Measurements from ENCODE around the gene ATP2A1.
"Not testable (repeated sequence)": the region's sequence is repeated elsewhere in the genome, so short reads cannot be mapped to it uniquely, and the experiment has no call there.

ATP2A1 gene

DNA sequence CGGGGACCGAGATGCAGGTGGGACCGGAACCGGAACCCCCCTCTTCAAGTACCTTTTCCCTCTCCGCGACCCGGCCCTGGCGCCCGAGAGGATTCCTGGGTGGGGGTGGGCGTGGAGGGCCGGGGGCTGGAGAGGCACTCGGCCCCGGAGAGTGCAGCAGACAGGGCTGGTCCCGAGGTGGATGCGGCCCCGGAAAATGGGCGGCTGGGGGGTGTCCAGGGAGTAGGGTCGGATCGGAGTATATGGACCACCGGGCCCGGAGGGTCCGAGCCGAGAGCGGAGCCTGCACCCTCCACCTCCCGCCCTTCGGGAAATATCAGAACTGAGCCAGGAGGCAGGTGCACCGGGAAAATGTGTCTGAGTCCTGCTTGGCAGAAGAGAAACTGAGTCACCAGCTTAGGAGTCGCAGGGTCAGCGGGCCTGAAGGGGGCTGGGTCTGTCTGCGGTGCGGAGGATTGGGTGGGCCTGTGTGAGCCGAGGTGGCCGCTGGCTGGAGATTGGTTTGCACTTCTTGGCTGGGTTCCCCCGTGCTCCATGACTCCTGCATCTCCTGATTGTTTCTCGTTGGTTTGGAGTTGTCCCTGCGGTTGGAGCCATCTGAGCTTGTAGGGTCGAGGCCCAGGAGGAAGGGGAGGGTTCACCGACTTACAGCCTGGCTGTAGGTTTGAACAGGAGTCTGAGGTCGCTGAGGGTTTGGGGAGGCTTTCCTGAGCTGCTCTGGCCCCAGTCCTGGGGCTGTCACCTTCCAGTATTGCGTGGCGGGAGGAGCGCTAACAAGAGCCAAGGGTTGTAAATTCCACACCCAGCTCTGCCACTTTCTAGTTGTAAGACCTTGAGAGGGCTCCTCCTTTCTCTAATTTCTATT lies 14.1 kb upstream of the ATP2A1 start:
- no peak for FAIRE-seq

DNA sequence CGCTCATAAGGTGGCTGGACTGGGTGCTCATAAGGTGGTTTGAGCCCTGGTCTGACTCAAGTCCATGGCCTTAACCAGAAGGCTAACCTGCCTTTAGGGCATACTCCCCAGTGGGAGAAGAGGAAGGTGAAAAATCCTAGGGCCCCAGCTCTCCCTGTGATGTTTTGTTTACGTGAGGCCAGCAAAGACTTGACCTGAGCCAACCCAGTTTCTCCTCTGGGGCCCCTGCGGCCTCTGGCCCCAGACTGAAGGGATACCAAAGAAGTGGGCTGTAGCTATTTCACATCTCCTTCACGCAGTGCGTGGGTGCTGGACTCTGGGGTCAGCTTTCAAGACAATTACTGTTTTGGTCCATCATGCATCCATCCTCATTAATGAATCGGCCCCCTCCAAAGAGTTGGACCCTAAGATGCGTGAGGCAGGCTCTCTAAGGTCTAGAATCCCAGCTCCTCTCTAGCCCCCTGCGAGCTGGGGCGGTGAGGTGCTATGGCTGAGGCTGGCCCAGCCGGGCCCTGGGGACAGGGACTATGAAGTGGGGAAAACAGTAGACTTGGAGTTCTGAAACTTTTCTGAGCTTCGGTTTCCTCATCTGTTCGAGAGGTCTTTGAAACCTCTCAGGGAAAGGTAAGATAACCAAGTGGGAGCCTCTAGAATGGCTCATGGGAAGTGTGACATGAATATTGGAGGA lies 13.1 kb upstream of the ATP2A1 start:
- FAIRE-seq = no peak

DNA sequence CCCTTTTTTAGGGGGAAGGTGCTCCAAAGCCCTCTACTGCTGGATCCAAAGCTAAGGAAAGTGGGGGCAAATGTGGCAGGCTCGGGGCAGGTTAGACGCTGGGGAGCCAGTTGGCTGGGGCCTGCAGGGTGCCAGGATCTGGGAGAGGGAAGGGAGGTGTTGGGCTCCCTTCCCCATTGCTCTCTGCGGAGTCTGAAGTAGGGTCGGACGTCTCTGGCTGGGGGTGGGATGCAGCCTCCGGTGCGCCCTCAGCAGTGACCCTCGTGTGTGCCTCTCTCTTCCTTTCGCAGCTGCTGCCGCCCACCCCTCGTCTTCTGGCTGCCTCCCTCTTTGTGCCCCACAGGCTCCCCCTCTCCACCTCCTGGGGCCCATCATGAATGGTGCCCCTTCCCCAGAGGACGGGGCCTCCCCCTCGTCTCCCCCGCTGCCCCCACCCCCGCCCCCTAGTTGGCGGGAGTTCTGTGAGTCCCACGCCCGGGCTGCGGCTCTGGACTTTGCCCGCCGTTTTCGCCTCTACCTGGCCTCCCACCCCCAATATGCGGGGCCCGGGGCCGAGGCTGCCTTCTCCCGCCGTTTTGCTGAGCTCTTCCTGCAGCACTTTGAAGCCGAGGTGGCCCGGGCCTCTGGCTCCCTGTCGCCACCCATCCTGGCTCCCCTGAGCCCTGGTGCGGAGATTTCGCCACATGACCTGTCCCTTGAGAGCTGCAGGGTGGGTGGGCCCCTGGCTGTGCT lies 12.4 kb upstream of the ATP2A1 start:
- no peak for FAIRE-seq

DNA sequence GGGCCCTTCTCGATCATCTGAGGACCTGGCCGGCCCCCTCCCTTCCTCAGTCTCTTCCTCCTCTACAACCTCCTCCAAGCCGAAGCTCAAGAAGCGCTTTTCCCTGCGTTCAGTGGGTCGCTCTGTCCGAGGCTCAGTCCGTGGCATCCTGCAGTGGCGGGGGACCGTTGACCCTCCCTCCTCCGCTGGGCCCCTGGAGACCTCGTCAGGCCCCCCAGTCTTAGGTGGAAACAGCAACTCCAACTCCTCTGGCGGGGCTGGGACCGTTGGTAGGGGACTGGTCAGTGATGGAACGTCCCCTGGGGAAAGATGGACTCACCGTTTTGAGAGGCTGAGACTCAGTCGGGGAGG lies 11.9 kb upstream of the ATP2A1 start:
- FAIRE-seq = no peak

DNA sequence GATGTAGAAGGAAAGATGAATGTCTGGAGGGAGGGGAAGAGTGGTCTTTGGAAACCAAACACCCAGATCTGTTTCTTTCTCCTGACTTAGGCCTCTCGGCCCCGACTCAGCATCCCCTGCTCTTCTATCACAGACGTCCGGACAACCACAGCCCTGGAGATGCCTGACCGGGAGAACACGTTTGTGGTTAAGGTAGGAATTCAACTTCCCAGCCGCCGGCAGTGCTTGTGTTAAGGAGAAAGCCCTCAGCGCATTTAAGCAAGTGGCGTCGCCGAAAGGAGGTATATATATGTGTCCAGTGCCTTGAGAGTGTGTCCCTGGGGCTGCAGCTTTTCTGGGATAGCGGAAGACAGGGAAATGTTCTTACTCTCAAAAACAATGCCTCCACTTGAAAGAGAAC lies 11.0 kb upstream of the ATP2A1 start:
- FAIRE-seq = no peak

DNA sequence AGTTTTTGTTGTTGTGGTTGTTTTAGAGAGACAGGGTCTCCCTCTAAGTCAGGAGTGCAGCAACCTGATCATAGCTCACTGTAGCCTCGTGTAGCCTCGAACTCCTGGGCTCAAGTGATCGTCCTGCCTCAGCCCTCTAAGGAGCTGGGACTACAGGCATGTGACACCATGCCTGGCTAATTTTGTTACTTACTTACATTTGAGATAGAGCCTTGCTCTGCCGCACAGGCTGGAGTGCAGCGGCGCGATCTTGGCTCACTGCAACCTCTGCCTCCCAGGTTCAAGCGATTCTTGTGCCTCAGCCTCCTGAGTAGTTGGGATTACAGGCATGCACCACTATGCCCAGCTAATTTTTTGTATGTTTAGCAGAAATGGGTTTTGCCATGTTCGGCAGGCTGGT lies 10.6 kb upstream of the ATP2A1 start:
- FAIRE-seq = not testable (repeated sequence)

DNA sequence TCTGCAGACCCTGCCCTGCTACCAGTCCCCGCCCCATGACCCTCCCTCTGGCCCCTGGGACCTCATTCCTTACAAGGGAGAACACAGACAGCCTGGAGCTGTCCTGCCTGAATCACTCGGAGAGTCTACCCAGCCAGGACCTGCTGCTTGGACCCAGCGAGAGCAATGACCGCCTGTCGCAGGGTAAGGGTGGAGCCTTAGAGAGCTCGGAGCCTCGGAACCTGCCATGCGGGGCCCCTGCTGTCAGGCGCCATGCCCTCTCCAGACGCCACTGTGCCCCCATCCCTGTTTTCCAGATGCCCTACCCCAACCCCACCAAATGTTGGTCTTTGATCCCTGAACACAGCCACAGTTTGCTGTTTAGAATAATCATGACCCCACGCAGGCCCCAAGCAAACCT lies 9.1 kb upstream of the ATP2A1 start:
- no peak for FAIRE-seq

DNA sequence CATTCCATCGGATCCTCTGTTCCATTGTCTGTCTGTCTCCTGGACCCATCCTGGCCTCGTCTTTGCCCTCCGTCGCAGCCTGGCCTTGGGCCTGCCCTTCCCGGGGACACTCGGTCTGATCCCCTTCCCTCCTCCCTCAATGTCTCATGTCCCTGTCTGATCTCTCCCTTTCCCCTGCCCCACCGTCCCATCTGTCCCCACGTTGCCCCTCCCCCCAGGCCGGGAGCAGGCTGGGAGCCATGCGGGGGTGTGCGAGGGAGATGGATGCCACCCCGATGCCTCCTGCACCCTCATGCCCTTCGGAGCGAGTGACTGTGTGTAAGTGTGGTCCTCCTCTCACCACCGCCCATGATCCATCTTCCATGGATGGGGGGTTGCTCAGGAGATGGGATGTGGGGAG lies 5.3 kb upstream of the ATP2A1 start:
- no peak for FAIRE-seq

DNA sequence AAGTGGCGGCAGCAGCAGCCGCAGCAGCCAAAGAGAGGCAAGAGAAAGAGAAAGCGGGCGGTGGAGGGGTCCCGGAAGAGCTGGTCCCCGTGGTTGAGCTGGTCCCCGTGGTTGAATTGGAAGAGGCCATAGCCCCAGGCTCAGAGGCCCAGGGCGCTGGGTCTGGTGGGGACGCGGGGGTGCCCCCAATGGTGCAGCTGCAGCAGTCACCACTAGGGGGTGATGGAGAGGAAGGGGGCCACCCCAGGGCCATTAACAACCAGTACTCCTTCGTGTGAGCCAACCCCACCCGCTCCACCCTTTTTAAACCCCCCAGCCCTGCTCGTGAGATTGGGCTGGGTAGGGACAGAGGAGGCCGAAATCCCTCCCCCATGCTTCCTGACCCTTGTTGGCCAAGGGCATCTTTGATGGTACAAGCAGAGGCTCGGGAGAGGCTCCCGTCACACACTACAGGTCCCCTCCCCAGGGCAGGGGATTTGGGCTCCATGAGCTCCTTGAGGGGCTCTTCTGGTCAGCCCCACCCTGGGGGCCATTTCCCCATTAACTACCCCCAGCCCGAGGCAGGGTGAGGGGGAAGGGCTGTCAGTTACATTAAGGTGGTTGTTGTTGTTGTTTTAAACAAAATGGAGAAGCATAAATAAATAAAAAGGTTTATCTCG lies 4.6 kb upstream of the ATP2A1 start:
- FAIRE-seq = no peak

DNA sequence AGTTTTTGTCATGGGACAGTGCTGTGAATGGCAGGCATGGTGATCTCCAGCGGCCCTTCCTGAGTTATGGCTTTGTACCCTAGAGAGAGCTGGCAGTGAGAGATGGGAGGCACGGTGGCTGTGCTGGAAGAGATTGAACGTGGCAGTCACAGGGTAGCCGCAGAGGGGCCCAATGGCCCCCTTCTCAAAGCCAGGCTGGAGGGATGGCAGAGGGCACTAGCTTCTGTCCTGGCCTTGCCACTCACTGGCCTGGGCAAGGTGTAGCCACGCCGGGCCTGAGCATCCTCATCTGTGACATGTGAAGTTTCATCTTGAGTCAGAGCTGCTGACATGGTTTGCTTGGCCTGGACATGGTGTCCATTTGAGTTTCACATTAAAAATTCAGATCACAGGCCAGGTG lies 3.9 kb upstream of the ATP2A1 start:
- FAIRE-seq = no peak

DNA sequence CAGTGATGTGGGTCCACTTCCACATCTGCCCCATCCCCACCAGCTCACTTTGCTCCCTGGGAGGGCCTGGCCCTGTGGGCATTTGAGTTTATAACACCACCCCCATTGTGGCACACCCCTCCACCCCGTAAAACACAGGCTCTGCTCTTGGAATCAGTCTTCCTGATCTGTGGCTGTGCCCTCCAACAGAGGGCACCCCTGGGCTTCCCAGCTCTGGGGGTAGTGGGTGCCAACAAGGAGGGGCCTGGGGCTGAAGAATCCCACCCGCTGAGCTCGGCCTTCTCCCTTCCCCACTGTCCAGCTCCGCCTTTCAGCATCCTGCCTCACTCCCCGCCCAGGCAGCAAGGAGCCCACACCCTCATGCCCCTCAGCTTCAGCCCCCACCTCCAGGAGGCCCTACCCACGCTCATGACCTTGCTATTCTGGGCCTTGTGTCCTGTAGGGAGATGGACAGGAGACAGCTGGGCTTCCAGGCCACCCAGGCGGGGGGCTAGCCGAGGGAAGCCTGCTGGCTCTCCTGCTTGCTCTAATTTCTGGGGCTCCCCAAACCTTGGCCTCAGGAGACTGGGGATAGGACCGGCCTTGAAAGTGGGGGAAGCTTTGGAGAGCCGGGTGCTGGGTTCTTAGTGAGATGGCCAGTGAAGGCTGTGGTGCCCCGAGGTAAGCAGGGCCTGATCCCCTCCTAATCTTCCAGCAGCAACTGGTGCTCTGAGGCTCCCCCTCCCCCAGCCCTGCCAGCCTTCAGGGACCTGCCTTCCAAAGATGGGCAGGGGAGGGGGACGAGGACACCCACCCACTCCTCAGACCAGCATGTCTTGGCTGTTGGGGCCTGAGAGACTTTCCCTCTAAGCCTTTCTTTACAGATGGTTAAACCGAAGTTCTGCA lies 2.9 kb upstream of the ATP2A1 start:
- FAIRE-seq = no peak

DNA sequence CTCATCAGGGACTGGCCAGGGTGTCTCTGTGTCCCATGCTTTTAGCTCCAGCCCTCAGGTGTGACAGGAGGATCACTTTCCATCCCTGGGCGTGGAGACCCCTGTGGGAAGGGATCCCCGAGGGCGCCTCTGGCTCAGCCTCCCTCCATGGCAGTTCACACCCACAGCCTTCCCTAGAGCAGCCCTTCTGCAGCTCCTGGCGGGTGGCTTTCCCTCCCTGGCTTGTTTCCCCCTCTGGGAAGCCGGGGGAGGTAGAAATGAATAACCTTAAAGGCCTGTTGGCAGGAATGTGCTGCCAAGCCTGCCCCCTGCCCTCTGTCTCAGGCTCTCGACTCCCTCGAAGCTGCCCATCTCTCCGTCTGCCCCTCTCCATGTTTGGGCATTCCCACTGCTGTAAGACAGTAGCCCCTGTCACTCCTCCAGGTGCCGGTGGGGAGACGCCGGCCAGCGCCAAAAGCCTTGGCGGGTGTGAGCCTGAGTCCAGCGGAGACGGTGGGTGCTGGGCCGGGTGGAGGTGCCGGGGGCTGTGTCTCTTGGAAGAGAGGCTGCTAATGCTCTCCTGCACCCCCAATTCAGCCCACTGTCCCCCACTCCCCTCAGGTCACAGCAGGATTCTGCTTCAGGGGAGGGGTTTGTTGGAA lies 2.1 kb upstream of the ATP2A1 start:
- no peak for FAIRE-seq

DNA sequence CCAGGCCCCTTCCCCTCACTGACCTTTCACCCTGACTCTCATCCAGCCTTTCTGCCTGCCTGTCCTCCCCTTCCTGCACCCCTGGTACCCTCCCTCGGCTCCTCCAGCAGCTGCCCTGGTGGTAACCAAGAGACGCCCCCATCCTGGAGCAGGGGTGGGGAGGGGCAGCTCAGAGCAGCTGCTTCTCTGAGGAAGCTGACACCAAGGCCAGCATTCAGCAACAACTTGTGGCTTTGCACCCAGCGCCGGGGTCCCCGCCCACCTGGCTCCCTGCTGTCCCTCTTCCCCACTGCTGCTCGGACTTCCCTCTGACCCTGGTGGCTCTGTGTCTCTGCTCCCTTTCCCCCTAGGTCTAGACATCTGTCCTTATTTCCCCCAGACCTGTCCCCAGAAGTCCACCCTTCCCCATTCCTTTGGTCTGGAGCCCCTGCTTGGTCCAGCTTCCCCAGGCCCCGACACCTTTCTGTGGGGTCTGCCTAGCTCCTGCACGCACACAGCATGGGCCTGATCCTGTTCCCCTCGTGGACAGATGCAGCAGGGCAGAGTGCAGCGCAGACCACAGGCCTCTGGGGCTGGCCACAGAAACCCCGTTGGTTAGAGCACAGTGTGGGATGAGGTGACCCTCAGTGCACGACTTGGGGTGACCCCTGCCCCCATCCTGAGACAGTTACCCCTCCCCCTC lies 1.2 kb upstream of the ATP2A1 start:
- FAIRE-seq = no peak

DNA sequence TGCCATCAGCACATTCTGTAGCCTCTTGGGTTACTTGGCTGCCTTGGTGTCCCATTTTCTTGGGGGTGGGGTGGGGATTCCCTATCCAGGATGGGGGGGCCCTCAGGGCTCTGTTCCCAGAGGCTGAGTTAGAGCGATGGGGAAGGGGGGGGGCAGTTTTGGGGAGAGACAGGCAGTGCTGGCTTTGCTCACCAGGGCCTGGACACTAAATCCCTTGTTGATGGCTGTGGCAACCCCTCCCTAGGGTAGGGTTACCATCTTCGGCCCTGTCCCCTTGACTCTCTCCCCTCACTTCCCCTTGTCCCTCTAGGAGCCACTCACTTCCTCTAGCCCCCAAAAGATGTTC lies 660 bp upstream of the ATP2A1 start:
- no peak for FAIRE-seq

DNA sequence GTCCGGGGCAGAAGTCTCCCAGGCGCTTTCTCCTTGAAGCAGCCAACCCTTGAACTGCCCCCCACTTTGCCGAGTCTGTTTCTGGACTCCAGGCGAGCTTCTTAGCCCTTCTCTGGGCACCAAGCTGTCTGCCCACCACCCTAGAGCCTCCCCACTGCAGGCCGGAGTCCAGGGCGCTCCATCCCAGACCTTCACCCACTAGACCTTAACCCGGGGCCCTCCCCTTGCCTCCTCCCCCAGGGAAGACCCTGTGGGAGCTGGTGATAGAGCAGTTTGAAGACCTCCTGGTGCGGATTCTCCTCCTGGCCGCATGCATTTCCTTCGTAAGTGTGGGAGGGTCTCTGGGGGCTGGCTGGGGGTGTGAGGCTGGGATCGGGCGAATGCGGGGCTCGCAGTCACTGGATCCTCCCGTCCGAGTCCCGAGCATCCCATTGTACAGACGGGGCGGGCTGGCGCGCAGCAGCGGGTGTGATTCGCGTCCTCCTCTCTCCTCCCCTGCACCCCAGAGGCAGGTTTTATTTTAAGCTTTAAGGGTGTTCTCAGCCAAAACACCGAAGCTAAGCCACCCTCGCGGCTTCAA lies 1.1 kb downstream of the ATP2A1 start:
- no peak for FAIRE-seq

DNA sequence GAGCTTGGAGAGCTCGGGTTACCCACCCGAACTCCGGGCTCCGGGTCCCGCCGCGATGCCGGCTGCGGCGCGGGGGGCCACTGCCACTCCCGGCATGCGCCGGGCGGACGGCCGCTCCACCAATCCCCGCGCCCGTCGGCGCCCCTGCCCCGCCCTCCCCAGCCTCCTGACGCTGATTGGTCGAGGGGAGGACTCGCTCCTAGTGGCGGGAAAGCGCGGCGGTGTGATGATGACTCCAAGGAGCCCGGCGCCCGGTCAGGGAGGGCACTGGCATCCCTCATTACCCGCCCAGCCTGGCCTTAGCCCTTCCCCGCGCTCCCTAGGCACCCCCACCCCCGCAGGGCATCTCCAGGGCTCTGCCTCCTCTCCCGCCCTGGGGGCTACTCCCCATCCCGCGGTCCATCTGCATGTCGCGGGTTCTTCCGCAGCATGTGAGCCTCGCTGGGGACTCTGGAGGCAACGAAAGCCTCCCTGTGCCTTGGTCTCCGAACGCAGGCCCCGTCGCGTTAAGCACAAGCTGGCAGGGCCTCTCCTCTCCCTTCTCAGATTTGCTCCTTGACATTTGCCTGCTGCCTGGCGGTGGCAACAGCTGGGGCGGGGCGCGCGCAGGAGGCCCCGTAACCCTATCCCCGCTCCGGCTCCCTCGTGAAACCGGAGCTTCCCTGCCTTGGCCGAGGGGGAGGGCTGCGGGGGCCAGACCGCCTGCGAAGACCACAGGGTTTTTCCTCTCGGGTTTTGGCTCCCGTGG lies 1.7 kb downstream of the ATP2A1 start:
- no peak for FAIRE-seq

DNA sequence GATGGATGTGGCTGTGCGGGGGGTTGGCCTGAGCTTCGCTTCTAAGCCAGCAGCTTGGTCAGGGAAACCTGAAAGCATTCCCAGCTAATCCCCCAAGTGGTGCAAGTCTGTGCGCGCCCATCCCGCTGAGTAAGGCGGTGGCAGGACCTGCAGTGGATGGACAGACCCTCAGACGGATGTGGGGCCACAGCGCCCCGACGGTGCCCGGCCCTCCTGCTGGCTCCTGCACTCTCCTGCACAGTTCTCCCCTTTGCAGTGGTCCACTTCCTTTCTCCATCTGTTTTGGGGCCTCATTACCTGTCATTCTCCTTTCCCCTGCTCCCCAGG lies 2.3 kb downstream of the ATP2A1 start:
- FAIRE-seq = no peak

DNA sequence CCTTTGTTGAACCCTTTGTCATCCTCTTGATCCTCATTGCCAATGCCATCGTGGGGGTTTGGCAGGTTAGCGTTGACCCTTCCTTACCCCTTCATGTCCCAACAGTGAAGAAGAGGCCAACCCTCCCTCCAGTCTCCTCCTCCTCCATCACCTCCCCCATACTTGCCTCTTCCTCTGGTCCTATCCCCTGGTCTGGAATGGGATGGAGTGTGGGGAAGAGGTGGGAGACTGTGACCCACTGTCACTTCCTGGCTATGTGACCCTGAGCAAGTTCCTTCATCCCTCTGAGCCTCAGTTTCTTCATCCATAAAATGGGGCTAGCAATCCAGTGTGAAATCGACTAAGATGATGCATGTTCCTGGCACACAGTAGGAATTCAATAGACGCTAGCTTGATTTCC lies 2.7 kb downstream of the ATP2A1 start:
- FAIRE-seq = no peak

DNA sequence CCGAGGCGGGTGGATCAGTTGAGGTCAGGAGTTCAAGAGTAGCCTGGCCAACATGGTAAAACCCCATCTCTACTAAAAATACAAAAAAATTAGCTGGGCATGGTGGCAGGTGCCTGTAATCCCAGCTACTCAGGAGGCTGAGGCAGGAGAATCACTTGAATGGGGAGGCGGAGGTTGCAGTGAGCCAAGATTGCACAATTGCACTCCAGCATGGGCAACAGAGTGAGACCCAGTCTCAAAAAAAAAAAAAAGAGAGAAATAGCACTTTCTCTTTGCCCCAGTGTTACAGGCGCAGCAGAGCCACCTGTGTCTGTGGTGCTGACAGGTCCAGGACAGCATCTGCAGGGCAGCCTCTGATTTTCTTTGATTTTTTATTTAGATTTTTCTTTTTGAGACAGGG lies 3.3 kb downstream of the ATP2A1 start:
- FAIRE-seq = not testable (repeated sequence)

DNA sequence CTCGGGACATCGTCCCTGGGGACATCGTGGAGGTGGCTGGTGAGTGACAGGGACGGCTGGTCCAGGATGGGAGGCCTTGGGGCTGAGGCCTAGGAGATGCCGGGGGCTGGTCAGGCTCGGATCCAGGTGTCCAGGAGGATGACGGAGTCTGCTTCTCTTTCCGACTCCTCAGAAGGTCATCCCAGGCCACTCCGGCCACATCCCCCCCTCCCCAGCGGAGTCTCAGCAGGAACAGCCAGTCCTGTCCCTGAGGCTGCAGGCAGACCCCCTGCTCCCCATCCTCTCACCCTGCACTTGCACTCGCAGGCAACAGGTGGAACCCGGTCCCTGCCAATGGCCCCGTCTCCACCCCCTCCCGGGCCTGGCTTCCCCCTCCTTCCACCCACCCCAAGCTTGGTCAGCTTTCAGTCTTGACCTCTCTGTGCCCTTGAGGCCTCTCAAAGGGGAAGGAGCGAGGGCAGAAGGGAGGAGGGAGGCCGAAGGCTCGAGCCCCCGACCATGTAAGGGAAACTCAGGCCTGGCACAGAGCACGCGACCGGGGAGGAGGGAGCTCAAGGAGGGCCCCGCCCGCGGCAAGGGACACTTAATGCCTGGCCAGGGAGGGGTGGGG lies 4.4 kb downstream of the ATP2A1 start:
- FAIRE-seq = no peak
